Measurements from ENCODE around the gene CACNA2D3.

The CACNA2D3 gene

GRCh38 chr3:54176106-54176505 lies 53.8 kb downstream of the CACNA2D3 start:
- no peak for TF ChIP-seq PAX5 (IDR thresholded peaks at IDR 0.05; ENCODE audit: insufficient read depth, low read length, severe bottlenecking)
- no peak for TF ChIP-seq POU2F2 (IDR thresholded peaks at IDR 0.05; ENCODE audit: low read depth, low read length)
- no peak for TF ChIP-seq SPI1 (IDR thresholded peaks at IDR 0.05; ENCODE audit: low read depth, low read length)
- TF ChIP-seq TAF1 (IDR thresholded peaks at IDR 0.05; ENCODE audit: low read depth, low read length), result no peak
- no peak for TF ChIP-seq POLR2AphosphoS5 (IDR thresholded peaks at IDR 0.05; ENCODE audit: low read depth, low read length)
- TF ChIP-seq POLR2A (IDR thresholded peaks at IDR 0.05; ENCODE audit: low read depth, low read length), result no peak

GRCh38 chr3:54177816-54178215 lies 55.5 kb downstream of the CACNA2D3 start:
- no peak for FAIRE-seq
- TF ChIP-seq SPI1 (IDR thresholded peaks at IDR 0.05; ENCODE audit: low read depth, low read length) (no peak), POLR2AphosphoS5 (IDR thresholded peaks at IDR 0.05; ENCODE audit: low read depth, low read length) (no peak), POLR2A (IDR thresholded peaks at IDR 0.05; ENCODE audit: low read depth, low read length) (no peak), POU2F2 (IDR thresholded peaks at IDR 0.05; ENCODE audit: low read depth, low read length) (no peak), PAX5 (IDR thresholded peaks at IDR 0.05; ENCODE audit: insufficient read depth, low read length, severe bottlenecking) (no peak), TAF1 (IDR thresholded peaks at IDR 0.05; ENCODE audit: low read depth, low read length) (no peak)

More at GRCh38 chr3:54176106-54176505, 53.8 kb downstream of the CACNA2D3 start:
- DNase-seq (ENCODE audit: insufficient read length, low spot score) (no peak), FAIRE-seq (no peak)

GRCh38 chr3:54178376-54178775 lies 56.0 kb downstream of the CACNA2D3 start:
- FAIRE-seq (no peak), DNase-seq (ENCODE audit: insufficient read length, low spot score) (no peak)
- TF ChIP-seq SPI1 (IDR thresholded peaks at IDR 0.05; ENCODE audit: low read depth, low read length) (no peak), POU2F2 (IDR thresholded peaks at IDR 0.05; ENCODE audit: low read depth, low read length) (no peak), TAF1 (IDR thresholded peaks at IDR 0.05; ENCODE audit: low read depth, low read length) (no peak), PAX5 (IDR thresholded peaks at IDR 0.05; ENCODE audit: insufficient read depth, low read length, severe bottlenecking) (no peak), POLR2A (IDR thresholded peaks at IDR 0.05; ENCODE audit: low read depth, low read length) (no peak), POLR2AphosphoS5 (IDR thresholded peaks at IDR 0.05; ENCODE audit: low read depth, low read length) (no peak)

More at GRCh38 chr3:54177816-54178215, 55.5 kb downstream of the CACNA2D3 start:
- no peak for DNase-seq (ENCODE audit: insufficient read length, low spot score)

- TF ChIP-seq PAX5 (IDR thresholded peaks at IDR 0.05; ENCODE audit: insufficient read depth, low read length, severe bottlenecking), result no peak
- TF ChIP-seq POLR2AphosphoS5 (IDR thresholded peaks at IDR 0.05; ENCODE audit: low read depth, low read length), result no peak
- TF ChIP-seq POU2F2 (IDR thresholded peaks at IDR 0.05; ENCODE audit: low read depth, low read length), result no peak
- TF ChIP-seq SPI1 (IDR thresholded peaks at IDR 0.05; ENCODE audit: low read depth, low read length), result no peak
- DNase-seq (ENCODE audit: insufficient read length, low spot score) (no peak), FAIRE-seq (no peak)
Observed at GRCh38 chr3:54180921-54181320, 58.6 kb downstream of the CACNA2D3 start.

- no peak for TF ChIP-seq POLR2AphosphoS5 (IDR thresholded peaks at IDR 0.05; ENCODE audit: low read depth, low read length)
- TF ChIP-seq PAX5 (IDR thresholded peaks at IDR 0.05; ENCODE audit: insufficient read depth, low read length, severe bottlenecking), result no peak
- no peak for TF ChIP-seq SPI1 (IDR thresholded peaks at IDR 0.05; ENCODE audit: low read depth, low read length)
- TF ChIP-seq POLR2A (IDR thresholded peaks at IDR 0.05; ENCODE audit: low read depth, low read length), result no peak
- no peak for TF ChIP-seq TAF1 (IDR thresholded peaks at IDR 0.05; ENCODE audit: low read depth, low read length)
- TF ChIP-seq POU2F2 (IDR thresholded peaks at IDR 0.05; ENCODE audit: low read depth, low read length), result no peak
- no peak for DNase-seq (ENCODE audit: insufficient read length, low spot score)
- FAIRE-seq, result no peak
Observed at GRCh38 chr3:54182242-54182641, 59.9 kb downstream of the CACNA2D3 start.

GRCh38 chr3:54185740-54186139 lies 63.4 kb downstream of the CACNA2D3 start:
- DNase-seq (ENCODE audit: insufficient read length, low spot score) (no peak), FAIRE-seq (no peak)
- no peak for TF ChIP-seq POU2F2 (IDR thresholded peaks at IDR 0.05; ENCODE audit: low read depth, low read length)
- no peak for TF ChIP-seq POLR2AphosphoS5 (IDR thresholded peaks at IDR 0.05; ENCODE audit: low read depth, low read length)
- TF ChIP-seq SPI1 (IDR thresholded peaks at IDR 0.05; ENCODE audit: low read depth, low read length), result no peak
- TF ChIP-seq POLR2A (IDR thresholded peaks at IDR 0.05; ENCODE audit: low read depth, low read length), result no peak
- TF ChIP-seq PAX5 (IDR thresholded peaks at IDR 0.05; ENCODE audit: insufficient read depth, low read length, severe bottlenecking), result no peak
- TF ChIP-seq TAF1 (IDR thresholded peaks at IDR 0.05; ENCODE audit: low read depth, low read length), result no peak

- peak; percentile 9 for FAIRE-seq
- no peak for TF ChIP-seq PAX5 (IDR thresholded peaks at IDR 0.05; ENCODE audit: insufficient read depth, low read length, severe bottlenecking)
- TF ChIP-seq POU2F2 (IDR thresholded peaks at IDR 0.05; ENCODE audit: low read depth, low read length), result no peak
- TF ChIP-seq SPI1 (IDR thresholded peaks at IDR 0.05; ENCODE audit: low read depth, low read length), result no peak
- no peak for TF ChIP-seq TAF1 (IDR thresholded peaks at IDR 0.05; ENCODE audit: low read depth, low read length)
- TF ChIP-seq POLR2AphosphoS5 (IDR thresholded peaks at IDR 0.05; ENCODE audit: low read depth, low read length), result no peak
- no peak for TF ChIP-seq POLR2A (IDR thresholded peaks at IDR 0.05; ENCODE audit: low read depth, low read length)
- peak; percentile 8 for DNase-seq (ENCODE audit: insufficient read length, low spot score)
Observed at GRCh38 chr3:54188176-54188791, 65.9 kb downstream of the CACNA2D3 start.

GRCh38 chr3:54191220-54191619 lies 68.9 kb downstream of the CACNA2D3 start:
- no peak for DNase-seq (ENCODE audit: insufficient read length, low spot score)
- no peak for FAIRE-seq
- TF ChIP-seq POU2F2 (IDR thresholded peaks at IDR 0.05; ENCODE audit: low read depth, low read length) (no peak), TAF1 (IDR thresholded peaks at IDR 0.05; ENCODE audit: low read depth, low read length) (no peak), POLR2AphosphoS5 (IDR thresholded peaks at IDR 0.05; ENCODE audit: low read depth, low read length) (no peak)

- no peak for DNase-seq (ENCODE audit: insufficient read length, low spot score)
- TF ChIP-seq POLR2A (IDR thresholded peaks at IDR 0.05; ENCODE audit: low read depth, low read length), result no peak
- no peak for TF ChIP-seq POU2F2 (IDR thresholded peaks at IDR 0.05; ENCODE audit: low read depth, low read length)
- no peak for TF ChIP-seq POLR2AphosphoS5 (IDR thresholded peaks at IDR 0.05; ENCODE audit: low read depth, low read length)
- TF ChIP-seq SPI1 (IDR thresholded peaks at IDR 0.05; ENCODE audit: low read depth, low read length), result no peak
- TF ChIP-seq PAX5 (IDR thresholded peaks at IDR 0.05; ENCODE audit: insufficient read depth, low read length, severe bottlenecking), result no peak
- no peak for TF ChIP-seq TAF1 (IDR thresholded peaks at IDR 0.05; ENCODE audit: low read depth, low read length)
- no peak for FAIRE-seq
Observed at GRCh38 chr3:54192026-54192425, 69.7 kb downstream of the CACNA2D3 start.

GRCh38 chr3:54193093-54193492 lies 70.7 kb downstream of the CACNA2D3 start:
- DNase-seq (ENCODE audit: insufficient read length, low spot score), result no peak
- TF ChIP-seq TAF1 (IDR thresholded peaks at IDR 0.05; ENCODE audit: low read depth, low read length), result no peak
- no peak for TF ChIP-seq POLR2AphosphoS5 (IDR thresholded peaks at IDR 0.05; ENCODE audit: low read depth, low read length)
- no peak for TF ChIP-seq POU2F2 (IDR thresholded peaks at IDR 0.05; ENCODE audit: low read depth, low read length)
- TF ChIP-seq PAX5 (IDR thresholded peaks at IDR 0.05; ENCODE audit: insufficient read depth, low read length, severe bottlenecking), result no peak
- TF ChIP-seq POLR2A (IDR thresholded peaks at IDR 0.05; ENCODE audit: low read depth, low read length), result no peak
- TF ChIP-seq SPI1 (IDR thresholded peaks at IDR 0.05; ENCODE audit: low read depth, low read length), result no peak
- no peak for FAIRE-seq

Data from GM12891 (cell line).